MCF 10A (cell line): ENCODE results near the gene KIRREL3. TPM values are rescaled to one million over a fixed set of nuclear protein-coding genes. Genes with fewer than 3 reads are reported as not detected.

Source experiments
- BruUV-seq: library from RNA; stranded (reverse); fragments of 400-500 nt; replicated peaks from 2 replicates; lab custom pipeline; 2021; lab: Mats Ljungman, UMichigan
- CTCF ChIA-PET: fragments of 300-600 bp; sonication (Branson Sonifier 250); formaldehyde crosslinking; extraction: SDS; loops from one replicate; lab custom pipeline; 2021; ENCODE audit warnings: antibody characterized with exemption, inconsistent platforms; lab: Yijun Ruan, JAX
- POLR2A ChIA-PET: fragments of 300-600, 350-650 bp; sonication (Branson Sonifier 250); formaldehyde crosslinking; extraction: SDS; loops from one replicate; lab custom pipeline; 2020; ENCODE audit warnings: antibody characterized with exemption, inconsistent platforms; lab: Yijun Ruan, JAX
- DNase-seq: peaks from one replicate; pipeline ENCODE4 v3.0.0-alpha.2; 2018; ENCODE audit not compliant: unreplicated experiment
- H3K27ac Mint-ChIP-seq: one replicate; pipeline ENCODE4 v1.8.0; 2022; ENCODE audit warnings: mild to moderate bottlenecking, low read depth, mixed read lengths; ENCODE audit not compliant: unreplicated experiment
- H3K27me3 Mint-ChIP-seq: one replicate; pipeline ENCODE4 v1.8.0; 2022; ENCODE audit warnings: mixed read lengths; ENCODE audit not compliant: insufficient read depth, unreplicated experiment
- H3K36me3 Mint-ChIP-seq: one replicate; pipeline ENCODE4 v1.8.0; 2022; ENCODE audit warnings: mild to moderate bottlenecking, moderate library complexity, mixed read lengths; ENCODE audit not compliant: insufficient read depth, unreplicated experiment
- H3K4me1 Mint-ChIP-seq: one replicate; pipeline ENCODE4 v1.8.0; 2022; ENCODE audit warnings: mixed read lengths; ENCODE audit not compliant: insufficient read depth, unreplicated experiment
- H3K4me3 Mint-ChIP-seq: one replicate; pipeline ENCODE4 v1.8.0; 2022; ENCODE audit warnings: mild to moderate bottlenecking, moderate library complexity, mixed read lengths; ENCODE audit not compliant: unreplicated experiment
- H3K9me3 Mint-ChIP-seq: one replicate; pipeline ENCODE4 v1.8.0; 2022; ENCODE audit warnings: mixed read lengths; ENCODE audit not compliant: unreplicated experiment
- intact Hi-C: fragments of 100-400 bp; cut with micrococcal nuclease; formaldehyde crosslinking; loops from 2 replicates; pipeline ENCODE4 v1.14.1; 2022
- total RNA-seq: library from RNA; stranded (reverse); gene quantifications from 2 replicates; pipeline ENCODE4 v1.2.3, GENCODE V29; 2022
- TF ChIP-seq, protein P1 (sequence below): fragments of 200-600 bp; IDR thresholded peaks from one replicate; pipeline ENCODE4 v1.8.0; 2022; ENCODE audit warnings: antibody characterized with exemption, mild to moderate bottlenecking; ENCODE audit not compliant: unreplicated experiment

Gene KIRREL3
- total RNA-seq, 1 experiment from 2014 or later: not detected

DNA sequence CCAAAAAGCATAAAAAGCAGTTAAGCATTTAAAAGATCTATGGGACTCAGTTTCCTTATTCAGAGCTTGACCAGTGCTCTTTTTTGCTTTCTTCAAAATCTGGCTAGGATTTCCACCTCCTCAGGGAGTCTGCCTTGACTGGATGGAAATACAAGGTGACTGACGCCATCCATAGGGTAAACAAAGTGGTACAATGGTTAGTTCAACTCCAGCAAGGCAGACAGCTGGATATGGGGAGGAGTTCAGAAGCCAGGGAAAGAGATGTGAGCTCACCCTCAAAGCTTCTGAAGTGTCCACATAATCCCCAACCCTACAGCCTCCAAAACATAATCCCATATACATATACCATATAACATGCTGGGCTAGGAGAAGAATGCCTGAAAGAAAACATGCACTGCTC is 52.0 kb downstream of the KIRREL3 start:
- Mint-ChIP-seq H3K9me3 (peaks cover 7% of the 10 kb centered on the region), H3K4me3 (no peak overlapping the region), H3K4me1 (no peaks in the 10 kb centered on the region), H3K27ac (no peak overlapping the region), H3K27me3 (no peaks in the 10 kb centered on the region), H3K36me3 (no peaks in the 10 kb centered on the region)
- CTCF ChIA-PET: interaction anchor here (0.5 to 0.7 kb wide), 2 partner anchors 22 to 125 kb away, joined by 3 read pairs; no protein-coding TSS in a partner anchor
- no TSS peak for BruUV-seq
- DNase-seq: no peak
- TF ChIP-seq, protein P1, sequence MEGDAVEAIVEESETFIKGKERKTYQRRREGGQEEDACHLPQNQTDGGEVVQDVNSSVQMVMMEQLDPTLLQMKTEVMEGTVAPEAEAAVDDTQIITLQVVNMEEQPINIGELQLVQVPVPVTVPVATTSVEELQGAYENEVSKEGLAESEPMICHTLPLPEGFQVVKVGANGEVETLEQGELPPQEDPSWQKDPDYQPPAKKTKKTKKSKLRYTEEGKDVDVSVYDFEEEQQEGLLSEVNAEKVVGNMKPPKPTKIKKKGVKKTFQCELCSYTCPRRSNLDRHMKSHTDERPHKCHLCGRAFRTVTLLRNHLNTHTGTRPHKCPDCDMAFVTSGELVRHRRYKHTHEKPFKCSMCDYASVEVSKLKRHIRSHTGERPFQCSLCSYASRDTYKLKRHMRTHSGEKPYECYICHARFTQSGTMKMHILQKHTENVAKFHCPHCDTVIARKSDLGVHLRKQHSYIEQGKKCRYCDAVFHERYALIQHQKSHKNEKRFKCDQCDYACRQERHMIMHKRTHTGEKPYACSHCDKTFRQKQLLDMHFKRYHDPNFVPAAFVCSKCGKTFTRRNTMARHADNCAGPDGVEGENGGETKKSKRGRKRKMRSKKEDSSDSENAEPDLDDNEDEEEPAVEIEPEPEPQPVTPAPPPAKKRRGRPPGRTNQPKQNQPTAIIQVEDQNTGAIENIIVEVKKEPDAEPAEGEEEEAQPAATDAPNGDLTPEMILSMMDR: no peak
- POLR2A ChIA-PET: no interaction called here
- intact Hi-C loops: no loop called here

DNA sequence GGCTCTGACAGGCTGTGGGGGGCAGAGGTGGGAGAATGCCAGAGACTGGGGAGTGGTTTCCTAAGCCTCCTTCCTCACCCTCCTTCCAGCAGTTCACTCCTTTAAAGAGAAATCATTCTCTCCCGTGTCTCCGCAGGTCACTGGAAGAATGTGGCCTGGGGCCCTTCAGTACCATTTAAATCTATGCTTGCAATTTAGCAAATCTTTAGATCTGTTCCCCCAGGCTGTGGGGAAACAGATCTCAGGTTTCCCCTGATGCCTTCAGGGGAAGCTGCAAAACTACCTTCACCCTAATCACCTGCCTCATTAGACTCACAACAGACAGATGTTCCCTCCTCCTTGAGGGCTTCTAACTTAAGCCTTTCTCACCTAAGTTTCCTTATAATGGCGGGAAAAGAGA is 55.3 kb downstream of the KIRREL3 start:
- intact Hi-C loops: no loop called here
- H3K9me3 Mint-ChIP-seq: no peaks in the 10 kb centered on the region
- no peaks in the 10 kb centered on the region for H3K4me1 Mint-ChIP-seq
- no peak overlapping the region for H3K27ac Mint-ChIP-seq
- ChIA-PET POLR2A (no interaction called here), CTCF (interaction anchor here (1.1 to 1.9 kb wide), 2 partner anchors 24 to 338 kb away, joined by 5 to 6 read pairs; no protein-coding TSS in a partner anchor)
- H3K36me3 Mint-ChIP-seq: no peaks in the 10 kb centered on the region
- H3K4me3 Mint-ChIP-seq: no peak overlapping the region
- BruUV-seq: no TSS peak
- no peaks in the 10 kb centered on the region for H3K27me3 Mint-ChIP-seq
- TF ChIP-seq, protein P1: no peak
- no peak for DNase-seq

DNA sequence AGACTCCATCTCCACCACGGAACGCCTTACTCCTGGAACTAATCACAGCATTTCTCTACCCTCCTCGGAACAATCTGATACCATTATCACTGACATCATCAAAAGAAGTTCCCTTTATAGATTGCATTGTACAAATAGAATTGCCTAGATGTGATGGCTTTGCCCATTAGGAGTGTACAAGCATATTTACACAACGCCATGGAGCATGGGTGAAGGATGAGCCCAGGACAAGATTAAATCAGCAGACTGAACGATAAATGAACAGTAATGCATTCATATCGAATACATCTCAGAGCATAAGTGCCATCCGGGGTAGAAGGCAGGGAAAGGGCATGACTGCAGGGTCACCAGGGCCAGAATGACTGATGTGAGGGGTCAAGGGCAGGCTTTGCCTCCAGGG is 57.3 kb downstream of the KIRREL3 start:
- no peaks in the 10 kb centered on the region for H3K4me1 Mint-ChIP-seq
- no peaks in the 10 kb centered on the region for H3K36me3 Mint-ChIP-seq
- TF ChIP-seq, protein P1: no peak
- no peaks in the 10 kb centered on the region for H3K9me3 Mint-ChIP-seq
- H3K27ac Mint-ChIP-seq: no peak overlapping the region
- no peak overlapping the region for H3K4me3 Mint-ChIP-seq
- intact Hi-C loops: no loop called here
- CTCF ChIA-PET: no interaction called here
- H3K27me3 Mint-ChIP-seq: no peaks in the 10 kb centered on the region
- POLR2A ChIA-PET: no interaction called here
- no TSS peak for BruUV-seq
- no peak for DNase-seq

DNA sequence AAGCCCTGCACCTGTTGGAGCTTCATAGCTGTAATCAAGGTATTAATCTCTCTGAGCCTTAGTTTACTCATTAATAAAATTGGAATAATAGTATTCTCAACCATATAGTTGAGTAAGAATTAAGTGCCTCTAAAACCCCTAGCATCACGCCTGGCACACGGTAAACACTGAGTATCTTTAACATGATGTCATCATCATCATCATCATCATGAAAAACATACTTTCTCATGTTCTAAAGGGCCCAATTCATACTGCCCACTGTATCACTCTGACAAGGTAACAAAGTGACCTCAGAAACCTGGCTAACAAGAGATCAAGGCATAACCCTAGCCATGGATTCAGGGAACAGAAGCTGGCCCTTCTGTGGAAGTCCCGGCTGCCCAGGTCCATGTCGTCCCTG is 58.4 kb downstream of the KIRREL3 start:
- Mint-ChIP-seq H3K27ac (no peak overlapping the region), H3K36me3 (no peaks in the 10 kb centered on the region), H3K9me3 (no peaks in the 10 kb centered on the region), H3K4me1 (no peaks in the 10 kb centered on the region), H3K4me3 (no peak overlapping the region), H3K27me3 (no peaks in the 10 kb centered on the region)
- intact Hi-C loops: no loop called here
- no TSS peak for BruUV-seq
- ChIA-PET POLR2A (no interaction called here), CTCF (no interaction called here)
- TF ChIP-seq, protein P1: no peak
- no peak for DNase-seq
